ENCODE measurements around the gene DGLUCY.
"Not testable (repeated sequence)": the region's sequence is repeated elsewhere in the genome, so short reads cannot be mapped to it uniquely, and the experiment has no call there.

DGLUCY gene

GRCh38 chr14:91257328-91258010 lies 143.6 kb downstream of the DGLUCY start:
- DNase-seq (ENCODE audit: low read depth in 2 of 2), result no peak

DNA sequence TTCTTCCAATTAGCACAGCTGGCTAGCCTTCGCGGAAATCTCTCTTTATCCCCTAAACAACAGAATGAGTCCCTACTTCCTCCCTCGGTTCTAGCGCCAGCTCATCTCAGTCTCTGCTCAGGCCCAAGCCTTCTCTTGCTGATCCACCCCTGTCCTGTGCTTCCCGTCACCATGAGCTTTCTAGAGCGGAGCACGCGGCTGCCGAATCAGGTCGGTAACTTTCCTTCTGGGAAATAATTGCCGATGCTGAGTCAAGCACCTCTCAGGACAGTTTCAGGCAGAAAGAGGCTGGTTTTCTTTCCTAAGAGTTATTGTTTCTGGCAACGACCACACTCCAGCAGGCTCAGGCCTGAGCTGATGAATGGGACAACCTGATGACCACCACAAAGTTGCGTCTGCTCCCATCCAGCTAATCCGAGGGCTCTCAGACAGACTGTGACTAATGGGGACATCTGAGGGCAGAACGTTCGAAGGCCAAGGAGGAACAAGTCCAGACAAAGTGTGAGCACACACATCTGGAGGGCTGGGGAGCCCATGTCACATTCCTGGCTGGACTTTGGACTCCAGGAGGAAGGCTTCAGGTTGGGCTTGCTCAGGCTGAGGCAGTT lies 144.2 kb downstream of the DGLUCY start:
- no peak for DNase-seq (ENCODE audit: low read depth in 2 of 2)

- DNase-seq (ENCODE audit: low read depth in 2 of 2), result no peak
Measured at GRCh38 chr14:91258876-91259275, 145.0 kb downstream of the DGLUCY start.

DNA sequence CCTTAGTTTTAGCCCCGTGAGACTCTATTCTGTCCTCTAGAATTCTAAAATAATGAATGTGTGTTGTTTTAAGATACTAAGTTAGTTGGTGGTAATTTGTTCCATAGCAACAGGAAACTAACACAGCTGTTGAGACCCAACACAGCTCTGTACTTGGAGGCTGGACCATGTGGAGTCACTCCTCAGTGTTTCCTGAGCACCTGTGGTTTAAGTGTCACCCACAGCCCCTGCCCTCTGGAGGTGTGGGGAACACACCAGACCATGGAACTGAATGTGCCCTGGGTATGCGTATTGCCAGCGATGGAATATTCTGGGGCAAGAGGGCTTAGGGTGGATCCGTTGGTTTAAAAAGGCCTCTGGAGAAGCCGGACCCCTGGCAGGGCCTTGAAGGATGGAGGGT lies 147.2 kb downstream of the DGLUCY start:
- no peak for DNase-seq (ENCODE audit: low read depth in 2 of 2)

DNA sequence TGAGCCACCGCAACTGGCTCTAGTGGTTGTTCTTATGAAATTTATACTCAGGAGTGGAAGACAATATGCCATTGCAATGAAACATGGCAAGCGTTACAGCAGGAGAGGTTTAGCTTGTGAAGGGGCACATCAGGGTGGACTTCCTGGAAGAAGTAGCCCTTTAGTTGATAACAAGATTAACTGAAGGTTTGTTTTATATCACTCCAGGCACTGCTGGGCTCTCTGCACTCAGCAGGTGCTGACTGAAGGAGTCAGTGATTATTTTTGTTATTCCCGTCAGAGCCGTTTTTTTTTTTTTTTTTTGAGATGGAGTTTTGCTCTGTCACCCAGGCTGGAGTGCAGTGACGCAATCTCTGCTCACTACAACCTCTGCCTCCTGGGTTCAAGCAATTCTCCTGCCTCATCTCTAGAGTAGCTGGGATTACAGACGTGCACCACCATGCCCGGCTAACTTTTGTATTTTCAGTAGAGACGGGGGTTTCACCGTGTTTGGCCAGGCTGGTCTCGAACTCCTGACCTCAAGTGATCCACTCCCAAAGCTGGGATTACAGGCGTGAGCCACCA lies 148.2 kb downstream of the DGLUCY start:
- no peak for DNase-seq (ENCODE audit: low read depth in 2 of 2)

DNA sequence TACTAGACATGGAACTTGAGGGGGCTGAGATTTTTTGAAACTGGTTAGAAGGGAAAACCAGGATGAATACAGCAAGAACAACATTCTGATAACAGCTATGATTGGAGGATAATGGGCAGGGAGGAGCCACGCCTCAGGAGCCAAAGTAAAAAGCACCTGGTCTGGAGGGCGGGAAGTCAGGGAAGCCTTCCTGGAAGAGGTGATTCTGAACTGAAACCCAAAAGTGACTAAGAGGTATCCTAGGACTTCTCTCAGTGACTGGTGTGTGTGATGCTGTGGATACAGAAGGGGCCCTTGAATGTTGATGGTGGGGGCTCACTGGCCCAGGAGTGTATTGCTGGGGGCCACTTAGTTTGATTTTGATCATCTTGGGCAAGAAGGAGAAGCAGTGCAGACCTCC lies 149.5 kb downstream of the DGLUCY start:
- no peak for DNase-seq (ENCODE audit: low read depth in 2 of 2)

GRCh38 chr14:91264151-91265150 lies 150.6 kb downstream of the DGLUCY start:
- no peak for DNase-seq (ENCODE audit: low read depth in 2 of 2)

DNA sequence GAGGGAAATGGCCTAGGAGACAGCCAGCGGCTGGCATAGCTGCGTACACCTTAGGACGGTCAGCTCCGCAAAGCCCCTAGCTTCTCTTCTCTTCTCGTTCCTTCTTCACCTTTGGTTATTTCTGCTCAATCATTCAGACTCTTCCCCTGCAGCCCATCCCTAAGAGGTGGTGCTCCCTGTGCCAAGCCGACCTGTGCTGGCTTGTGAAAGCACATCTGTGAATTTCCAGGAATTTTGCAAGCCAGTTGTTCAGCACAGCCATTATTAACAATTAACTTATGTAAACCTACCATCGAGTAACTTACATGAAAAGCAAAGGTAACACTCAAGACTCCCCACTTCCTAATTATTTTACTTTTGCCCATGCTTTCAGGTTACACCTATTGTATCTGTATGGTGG lies 151.5 kb downstream of the DGLUCY start:
- no peak for DNase-seq (ENCODE audit: low read depth in 2 of 2)

- DNase-seq (ENCODE audit: low read depth in 2 of 2), result not testable (repeated sequence)
Measured at GRCh38 chr14:91266276-91266675, 152.4 kb downstream of the DGLUCY start.

GRCh38 chr14:91267965-91268437 lies 154.1 kb downstream of the DGLUCY start:
- DNase-seq (ENCODE audit: low read depth in 2 of 2), result no peak

DNA sequence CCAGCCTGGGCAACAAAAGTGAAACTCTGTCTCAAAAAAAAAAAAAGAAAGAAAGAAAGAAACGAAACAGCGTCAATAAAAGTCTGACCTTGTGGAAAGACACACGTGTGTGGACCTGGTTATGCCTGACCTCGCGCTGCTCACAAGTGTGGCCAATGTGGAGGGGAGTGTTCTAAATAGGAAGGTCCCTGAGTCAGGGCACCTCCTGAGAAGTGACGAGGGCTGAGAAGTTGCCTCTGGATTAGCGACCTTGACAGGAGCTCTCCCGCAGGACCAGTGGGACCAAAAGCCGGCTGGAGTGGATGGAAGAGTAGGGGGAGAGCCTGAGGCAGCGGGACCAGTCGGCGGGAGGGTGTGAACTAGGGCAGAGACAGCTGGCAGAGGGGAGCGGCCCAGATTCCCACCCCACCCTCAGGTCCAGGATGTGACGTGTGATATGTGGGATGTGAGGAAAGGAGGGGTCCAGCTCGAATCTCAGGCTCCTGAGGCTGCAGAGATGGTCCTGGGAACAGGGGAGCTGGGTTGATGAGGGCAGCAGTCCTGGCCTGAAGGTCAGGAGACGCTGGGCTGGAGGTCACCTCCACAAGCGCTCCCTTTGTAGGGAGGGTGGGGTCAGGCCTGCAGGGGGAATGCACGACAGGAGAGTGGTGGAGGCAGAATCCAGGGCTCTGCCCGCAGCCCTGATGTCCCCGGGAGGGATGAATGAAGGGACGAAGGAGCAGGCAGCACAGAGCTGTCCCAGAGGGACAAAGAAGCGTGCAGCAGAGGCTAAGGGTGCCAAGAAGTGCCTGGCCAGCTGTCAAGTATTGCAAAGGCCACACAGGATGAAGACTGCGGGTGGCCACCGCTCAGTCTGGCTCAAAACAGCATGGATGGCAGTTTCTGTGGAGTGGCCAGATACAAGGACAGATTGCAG lies 155.5 kb downstream of the DGLUCY start:
- DNase-seq (ENCODE audit: low read depth in 2 of 2), result no peak

DNA sequence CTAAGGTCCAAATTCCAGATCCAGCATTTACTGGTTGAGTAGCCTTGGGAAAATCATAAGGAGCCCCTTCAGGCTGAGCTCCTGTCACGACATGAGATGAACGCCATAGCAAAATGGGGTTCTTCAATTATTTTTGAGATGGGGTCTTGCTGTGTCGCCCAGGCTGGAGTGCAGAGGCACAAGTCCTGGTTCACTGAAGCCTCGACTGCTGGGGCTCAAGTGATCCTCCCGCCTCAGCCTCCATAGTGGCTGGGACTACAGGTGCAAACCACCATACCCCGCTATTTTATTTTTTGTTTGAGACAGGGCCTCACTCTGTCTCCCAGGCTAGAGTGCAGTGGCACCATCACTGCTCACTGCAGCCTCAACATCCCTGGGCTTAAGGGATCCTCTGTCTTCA lies 156.3 kb downstream of the DGLUCY start:
- DNase-seq (ENCODE audit: low read depth in 2 of 2), result no peak

GRCh38 chr14:91270619-91271018 lies 156.7 kb downstream of the DGLUCY start:
- DNase-seq (ENCODE audit: low read depth in 2 of 2), result no peak

GRCh38 chr14:91271639-91272038 lies 157.8 kb downstream of the DGLUCY start:
- no peak for DNase-seq (ENCODE audit: low read depth in 2 of 2)

GRCh38 chr14:91272341-91273272 lies 158.7 kb downstream of the DGLUCY start:
- no peak for DNase-seq (ENCODE audit: low read depth in 2 of 2)

GRCh38 chr14:91273273-91273884 lies 159.5 kb downstream of the DGLUCY start:
- DNase-seq (ENCODE audit: low read depth in 2 of 2), result no peak

DNA sequence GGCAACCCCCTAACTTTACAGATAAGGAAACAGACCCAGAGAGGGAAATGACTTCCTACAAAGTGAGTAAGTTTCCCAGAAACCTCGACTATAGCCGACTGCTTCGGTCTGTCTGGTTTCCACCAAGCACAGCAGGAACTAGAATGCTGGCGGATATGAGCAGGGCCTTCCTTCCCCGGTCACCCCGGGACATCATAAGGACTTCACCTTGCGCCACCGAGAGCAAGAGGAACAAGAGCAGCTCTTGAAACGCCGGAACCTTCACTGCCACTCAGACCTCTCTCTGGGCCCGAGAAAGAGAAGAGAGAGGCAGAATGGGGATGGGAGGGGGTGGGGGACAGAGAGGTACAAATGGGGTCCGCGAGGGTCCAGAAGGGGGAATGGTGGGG lies 160.0 kb downstream of the DGLUCY start:
- DNase-seq (ENCODE audit: low read depth in 2 of 2), result no peak

GRCh38 chr14:91274796-91275195 lies 160.9 kb downstream of the DGLUCY start:
- DNase-seq (ENCODE audit: low read depth in 2 of 2), result no peak
